K562 (cell line): ENCODE results near the gene SUMF1. TPM values are rescaled to one million over a fixed set of nuclear protein-coding genes. Genes with fewer than 3 reads are reported as not detected.

Source experiments
- ATAC-seq: fragments of 200-7000 bp; cut with Tn5 transposase; 3 replicates; pipeline ENCODE4 v1.9.1; 2020; ENCODE audit warnings: moderate library complexity
- BruUV-seq: library from RNA; stranded (reverse); fragments of 400-500 nt; replicated peaks from 2 replicates; lab custom pipeline; 2021; lab: Mats Ljungman, UMichigan
- CTCF ChIA-PET: fragments of 300-600 bp; formaldehyde crosslinking; extraction: SDS; loops from one replicate; lab custom pipeline; 2021; ENCODE audit warnings: low intra/inter-chr PET ratio; lab: Yijun Ruan, JAX
- POLR2A ChIA-PET: fragments of 300-600, 350-650 bp; sonication (Branson Sonifier 250); formaldehyde crosslinking; extraction: SDS; loops from one replicate; lab custom pipeline; 2021; ENCODE audit warnings: antibody characterized with exemption, inconsistent platforms; lab: Yijun Ruan, JAX
- DNase-seq, 4 experiments: peaks; one replicate each; pipeline versions ENCODE4 v3.0.0 to v3.0.0-alpha.2; 2011 to 2018; ENCODE audit warnings: low spot score in 3 of 4, mixed read lengths in 3 of 4; ENCODE audit errors: extremely low read depth in 1 of 4
- FAIRE-seq: peaks from 2 replicates; lab custom pipeline; 2011; peaks lifted over from hg19 to GRCh38; lab: Jason Lieb, UNC
- H2AFZ ChIP-seq: 2 replicates; pipeline ENCODE4 v1.6.0; 2011; ENCODE audit warnings: low read depth, low read length, control low read depth, inconsistent platforms
- H3K27ac ChIP-seq: fragments of 200-600 bp; 3 replicates; pipeline ENCODE4 v1.8.0; 2011; ENCODE audit warnings: low read depth, mild to moderate bottlenecking, control low read depth, inconsistent platforms, low read length, moderate library complexity, mixed read lengths; ENCODE audit errors: extremely low read depth
- H3K27me3 ChIP-seq, 2 experiments: fragments of 300-600 bp in 1 of 2; 2 replicates in 1 of 2; 3 replicates in 1 of 2; pipeline versions ENCODE4 v1.6.0 to v1.8.0; 2011; ENCODE audit warnings: inconsistent platforms in 2 of 2, low read length in 2 of 2, mild to moderate bottlenecking in 1 of 2, mixed read lengths in 1 of 2, moderate library complexity in 1 of 2; ENCODE audit not compliant: control insufficient read depth in 2 of 2, insufficient read depth in 2 of 2
- H3K36me3 ChIP-seq: fragments of 300-600 bp; 3 replicates; pipeline ENCODE4 v1.8.0; 2011; ENCODE audit warnings: mild to moderate bottlenecking, low read length, inconsistent platforms; ENCODE audit not compliant: control insufficient read depth, insufficient read depth
- H3K4me1 ChIP-seq, 2 experiments: fragments of 200-600 bp in 1 of 2; replicated peaks in 1 of 2; 2 replicates in 1 of 2; 3 replicates in 1 of 2; pipeline versions ENCODE4 v1.5.1 to v1.8.0; 2011; ENCODE audit warnings: inconsistent platforms in 2 of 2, low read length in 2 of 2, mild to moderate bottlenecking in 1 of 2, mixed read lengths in 1 of 2, moderate library complexity in 1 of 2; ENCODE audit not compliant: control insufficient read depth in 2 of 2, insufficient read depth in 2 of 2
- H3K4me2 ChIP-seq: 2 replicates; pipeline ENCODE4 v1.6.1; 2011; ENCODE audit warnings: low read length, control low read depth, inconsistent platforms, mixed read lengths; ENCODE audit not compliant: insufficient read depth
- H3K4me3 ChIP-seq: fragments of 200-600 bp; sonication (generic), shearing (Covaris generic); 2 replicates; pipeline ENCODE4 v1.5.1; 2016; ENCODE audit warnings: control low read depth, inconsistent platforms
- H3K79me2 ChIP-seq: fragments of 200-600 bp; 3 replicates; pipeline ENCODE4 v1.8.0; 2011; ENCODE audit warnings: low read length, inconsistent platforms; ENCODE audit not compliant: control insufficient read depth, insufficient read depth
- H3K9ac ChIP-seq, 2 experiments: 2 replicates each; pipeline versions ENCODE4 v1.6.0 to v1.6.1; 2011; ENCODE audit warnings: low read depth in 2 of 2, low read length in 2 of 2, control low read depth in 1 of 2, inconsistent platforms in 1 of 2, mild to moderate bottlenecking in 1 of 2, mixed read lengths in 1 of 2; ENCODE audit not compliant: insufficient read depth in 1 of 2
- H3K9me1 ChIP-seq: one replicate; pipeline ENCODE4 v1.6.0; 2011; ENCODE audit warnings: inconsistent platforms, mild to moderate bottlenecking, low read length, moderate library complexity; ENCODE audit not compliant: control insufficient read depth, insufficient read depth
- H3K9me3 ChIP-seq: replicated peaks from 2 replicates; pipeline ENCODE4 v1.5.1; 2011; ENCODE audit warnings: low read depth, low read length, inconsistent platforms; ENCODE audit not compliant: control insufficient read depth, insufficient read depth
- H4K20me1 ChIP-seq: replicated peaks from 2 replicates; pipeline ENCODE4 v1.6.1; 2011; ENCODE audit warnings: low read length, inconsistent platforms, mixed read lengths; ENCODE audit not compliant: control insufficient read depth, insufficient read depth
- ATF7 ChIP-seq: fragments of 450-650 bp; IDR thresholded peaks from 2 replicates; pipeline ENCODE4 v1.7.1; 2014; ENCODE audit warnings: mild to moderate bottlenecking, moderate library complexity
- BACH1 ChIP-seq: fragments of 200-800 bp; sonication (Bioruptor generic); IDR thresholded peaks from 2 replicates; pipeline ENCODE4 v1.6.1; 2016; ENCODE audit warnings: missing genetic modification characterization, missing compliant biosample characterization
- BRCA1 ChIP-seq, 2 experiments: fragments of 450-650 bp in 1 of 2; sonication (generic) in 1 of 2; formaldehyde crosslinking in 1 of 2; IDR thresholded peaks; 2 replicates each; pipeline versions ENCODE4 v1.5.0 to v1.6.1; 2017 to 2020; ENCODE audit warnings: mild to moderate bottlenecking in 1 of 2, missing genetic modification reagents in 1 of 2
- C11orf30 ChIP-seq: fragments of 450-650 bp; IDR thresholded peaks from 2 replicates; pipeline ENCODE4 v1.6.1; 2016; ENCODE audit warnings: low read depth, mild to moderate bottlenecking
- CREM ChIP-seq: IDR thresholded peaks from 2 replicates; pipeline ENCODE4 v1.6.1; 2014; ENCODE audit warnings: antibody characterized with exemption, low read depth
- FOS ChIP-seq: IDR thresholded peaks from 3 replicates; pipeline ENCODE4 v1.6.1; 2011; ENCODE audit not compliant: insufficient read length; ENCODE audit errors: extremely low read depth
- MAFG ChIP-seq: fragments of 450-650 bp; conservative IDR thresholded peaks from 2 replicates; pipeline ENCODE4 v1.6.1; 2016; ENCODE audit warnings: missing genetic modification characterization, missing compliant biosample characterization
- NR2C1 ChIP-seq, 2 experiments: fragments of 450-650 bp; IDR thresholded peaks; 2 replicates each; pipeline ENCODE4 v1.6.1; 2017; ENCODE audit warnings: mild to moderate bottlenecking in 2 of 2, antibody characterized with exemption in 1 of 2, inconsistent platforms in 1 of 2, missing compliant biosample characterization in 1 of 2, missing genetic modification characterization in 1 of 2
- NR2C2 ChIP-seq, 2 experiments: fragments of 200-800 bp in 1 of 2; sonication (Bioruptor generic) in 1 of 2; sonication (generic) in 1 of 2; formaldehyde crosslinking in 1 of 2; IDR thresholded peaks; 2 replicates each; pipeline versions ENCODE4 v1.6.1 to v1.8.0; 2016 to 2022; ENCODE audit warnings: mild to moderate bottlenecking in 1 of 2, missing compliant biosample characterization in 1 of 2, missing genetic modification characterization in 1 of 2, missing genetic modification reagents in 1 of 2
- SMAD3 ChIP-seq: fragments of 450-650 bp; formaldehyde crosslinking; conservative IDR thresholded peaks from 2 replicates; pipeline ENCODE4 v1.4.0; 2020; ENCODE audit warnings: mild to moderate bottlenecking
- XRCC3 ChIP-seq: fragments of 450-650 bp; IDR thresholded peaks from 2 replicates; pipeline ENCODE4 v1.6.1; 2017; ENCODE audit warnings: mild to moderate bottlenecking, moderate library complexity
- ZNF253 ChIP-seq: fragments of 250-450 bp; sonication (Bioruptor Pico); conservative IDR thresholded peaks from 2 replicates; pipeline ENCODE4 v1.6.1; 2021; ENCODE audit warnings: mild to moderate bottlenecking
- ZNF644 ChIP-seq: fragments of 200-800 bp; sonication (Bioruptor generic); IDR thresholded peaks from 2 replicates; pipeline ENCODE4 v1.6.1; 2016; ENCODE audit warnings: low read depth, missing genetic modification characterization, missing compliant biosample characterization
- WGBS: fragments of 100-300 bp; shearing (Covaris generic); methylation state at CpG from one replicate; pipeline ENCODE4 v1.1.6; 2016; ENCODE audit warnings: low coverage, mixed read lengths; ENCODE audit not compliant: insufficient coverage; ENCODE audit errors: missing lambda C conversion rate; 5-methylcytosine and 5-hydroxymethylcytosine counted together
- in situ Hi-C: fragments of 300-500 bp; cut with MboI; formaldehyde crosslinking; loops from 4 replicates; pipeline ENCODE4 v1.15.0; 2018; ENCODE audit warnings: inconsistent platforms, mixed read lengths
- intact Hi-C: fragments of 100-400 bp; cut with micrococcal nuclease; formaldehyde crosslinking; loops from 2 replicates; pipeline ENCODE4 v1.14.2; 2022
- polyA plus RNA-seq, 8 experiments: library from polyadenylated mRNA; depleted of rRNA in 4 of 8; stranded (reverse) in 5 of 8; unstranded in 3 of 8; fragments of >200 nt; fragmentation: Nextera tagmentation in 2 of 8; fragmentation: Illumina TruSeq in 1 of 8; extraction: Ambion mirVana in 2 of 8; extraction: Trizol in 1 of 8; gene quantifications; 2 replicates each; pipeline versions ENCODE4 v1.2.1 to v1.2.3, GENCODE V29; 2011 to 2014; ENCODE audit warnings: inconsistent platforms in 1 of 8, missing spikeins in 1 of 8
- total RNA-seq, 7 experiments: library from RNA; depleted of rRNA in 6 of 7; stranded (reverse); fragments of >200 nt in 6 of 7; fragmentation: Illumina TruSeq in 2 of 7; extraction: Trizol in 2 of 7; gene quantifications; 2 replicates each; pipeline versions ENCODE4 v1.2.1 to v1.2.3, GENCODE V29; 2011 to 2021; ENCODE audit warnings: low replicate concordance in 1 of 7
- TF ChIP-seq, protein P1 (sequence below), 2 experiments: fragments of 450-650 bp in 1 of 2; sonication (generic) in 1 of 2; formaldehyde crosslinking in 1 of 2; IDR thresholded peaks in 1 of 2; conservative IDR thresholded peaks in 1 of 2; 2 replicates each; pipeline versions ENCODE4 v1.6.1 to v1.8.1; 2016 to 2023; ENCODE audit warnings: mild to moderate bottlenecking in 2 of 2, moderate library complexity in 2 of 2, inconsistent platforms in 1 of 2, missing genetic modification reagents in 1 of 2
- TF ChIP-seq, protein P2 (sequence below): sonication (generic); IDR thresholded peaks from 2 replicates; pipeline ENCODE4 v1.6.1; 2016
- TF ChIP-seq, protein P3 (sequence below), 3 experiments: fragments of 200-800 bp in 1 of 3; fragments of 250-450 bp in 1 of 3; fragments of 450-650 bp in 1 of 3; sonication (Bioruptor Pico) in 1 of 3; sonication (Bioruptor generic) in 1 of 3; formaldehyde crosslinking in 1 of 3; IDR thresholded peaks; 2 replicates each; pipeline versions ENCODE4 v1.6.1 to v1.8.0; 2016 to 2022; ENCODE audit warnings: mild to moderate bottlenecking in 2 of 3, missing genetic modification characterization in 2 of 3, missing compliant biosample characterization in 1 of 3, moderate library complexity in 1 of 3

SUMF1 gene
- total and polyA plus RNA-seq, 9 of the 15 experiments (the other 6 are each of a cell fraction or from before 2014, with no cell fraction given) = 1.3 to 7.4 (median 4.2) TPM

DNA sequence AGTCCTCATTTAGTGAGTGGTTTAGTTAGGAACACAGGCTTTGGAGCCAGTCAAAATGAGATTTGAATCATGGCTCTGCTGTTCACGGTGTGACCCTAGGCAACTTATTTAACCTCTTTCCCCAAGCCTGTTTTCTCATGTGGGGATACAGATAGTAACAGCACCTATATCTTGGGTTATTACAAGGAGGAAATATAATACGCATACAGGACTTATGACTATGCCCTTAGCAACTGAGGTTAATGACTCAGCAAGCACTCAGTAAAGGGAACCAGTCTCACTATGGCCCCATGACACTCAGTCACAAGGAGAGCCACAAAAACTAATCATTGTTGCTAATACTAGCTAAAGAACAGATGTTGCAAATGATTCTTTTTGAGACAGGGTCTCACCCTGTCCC is 45.9 kb downstream of the SUMF1 start:
- H3K79me2 ChIP-seq = no peaks in the 10 kb centered on the region
- H3K4me1 ChIP-seq = peaks cover 0 to 9% of the 10 kb centered on the region in 2 experiments; a peak in 3 of 5 replicates
- intact Hi-C loops = no loop called here
- ATAC-seq = peak; percentile 87
- no peaks in the 10 kb centered on the region for H4K20me1 ChIP-seq
- ChIA-PET CTCF (no interaction called here), POLR2A (interaction anchor here (0.7 to 1.0 kb wide), 3 partner anchors 10 to 72 kb away, joined by 3 to 5 read pairs (median 4); partner anchors contain the start of gene ITPR1)
- no peaks in the 10 kb centered on the region for H3K27me3 ChIP-seq
- H3K36me3 ChIP-seq = no peaks in the 10 kb centered on the region
- H3K4me2 ChIP-seq = peak overlapping the region; percentile 22; the same call in 1 of the 2 replicates
- in situ Hi-C loops = no loop called here
- no peak overlapping the region for H3K4me3 ChIP-seq
- WGBS = 4% methylated on average over 2 of the region's 2 CpGs
- peak in 3 of 4 experiments; percentile 28 to 63 (median 60) for DNase-seq
- H3K27ac ChIP-seq = no peak overlapping the region
- BruUV-seq = no TSS peak
- no peaks in the 10 kb centered on the region for H3K9me1 ChIP-seq
- peak; percentile 54 for FAIRE-seq
- H3K9me3 ChIP-seq = no peaks in the 10 kb centered on the region
- no peak overlapping the region for H3K9ac ChIP-seq
- H2AFZ ChIP-seq = no peak overlapping the region; the same call in 1 of the 2 replicates
- TF ChIP-seq ZNF253 (CRISPR knock-in tag) = no peak
- TF ChIP-seq NR2C1 (IDR thresholded peaks at IDR 0.05) = no peak
- TF ChIP-seq NR2C1 (tag; IDR thresholded peaks at IDR 0.05) = peak; percentile 36; the same call in 1 of the 2 replicates
- no peak for TF ChIP-seq BRCA1 (IDR thresholded peaks at IDR 0.05)
- TF ChIP-seq BRCA1 (CRISPR knock-in tag; IDR thresholded peaks at IDR 0.05) = no peak
- TF ChIP-seq FOS = peak; percentile 9
- TF ChIP-seq, protein P1, sequence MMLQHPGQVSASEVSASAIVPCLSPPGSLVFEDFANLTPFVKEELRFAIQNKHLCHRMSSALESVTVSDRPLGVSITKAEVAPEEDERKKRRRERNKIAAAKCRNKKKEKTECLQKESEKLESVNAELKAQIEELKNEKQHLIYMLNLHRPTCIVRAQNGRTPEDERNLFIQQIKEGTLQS (IDR thresholded peaks at IDR 0.05) = peak; percentile 75
- TF ChIP-seq, protein P1 (CRISPR knock-in tag; conservative IDR thresholded peaks at IDR 0.05) = no peak
- TF ChIP-seq SMAD3 (CRISPR knock-in tag) = no peak
- peak; percentile 79; the same call in 1 of the 2 replicates for TF ChIP-seq BACH1
- TF ChIP-seq MAFG (tag) = peak; percentile 86
- no peak for TF ChIP-seq XRCC3
- peak; percentile 88 for TF ChIP-seq C11orf30
- no peak for TF ChIP-seq NR2C2 (CRISPR knock-in tag; IDR thresholded peaks at IDR 0.05)
- peak; percentile 76 for TF ChIP-seq NR2C2 (tag; IDR thresholded peaks at IDR 0.05)
- 0 out of 2 replicates have a peak, but pooled peaks have one; percentile 66 for TF ChIP-seq ZNF644 (tag)
- TF ChIP-seq, protein P2, sequence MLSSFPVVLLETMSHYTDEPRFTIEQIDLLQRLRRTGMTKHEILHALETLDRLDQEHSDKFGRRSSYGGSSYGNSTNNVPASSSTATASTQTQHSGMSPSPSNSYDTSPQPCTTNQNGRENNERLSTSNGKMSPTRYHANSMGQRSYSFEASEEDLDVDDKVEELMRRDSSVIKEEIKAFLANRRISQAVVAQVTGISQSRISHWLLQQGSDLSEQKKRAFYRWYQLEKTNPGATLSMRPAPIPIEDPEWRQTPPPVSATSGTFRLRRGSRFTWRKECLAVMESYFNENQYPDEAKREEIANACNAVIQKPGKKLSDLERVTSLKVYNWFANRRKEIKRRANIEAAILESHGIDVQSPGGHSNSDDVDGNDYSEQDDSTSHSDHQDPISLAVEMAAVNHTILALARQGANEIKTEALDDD = peak; percentile 96
- TF ChIP-seq, protein P3, sequence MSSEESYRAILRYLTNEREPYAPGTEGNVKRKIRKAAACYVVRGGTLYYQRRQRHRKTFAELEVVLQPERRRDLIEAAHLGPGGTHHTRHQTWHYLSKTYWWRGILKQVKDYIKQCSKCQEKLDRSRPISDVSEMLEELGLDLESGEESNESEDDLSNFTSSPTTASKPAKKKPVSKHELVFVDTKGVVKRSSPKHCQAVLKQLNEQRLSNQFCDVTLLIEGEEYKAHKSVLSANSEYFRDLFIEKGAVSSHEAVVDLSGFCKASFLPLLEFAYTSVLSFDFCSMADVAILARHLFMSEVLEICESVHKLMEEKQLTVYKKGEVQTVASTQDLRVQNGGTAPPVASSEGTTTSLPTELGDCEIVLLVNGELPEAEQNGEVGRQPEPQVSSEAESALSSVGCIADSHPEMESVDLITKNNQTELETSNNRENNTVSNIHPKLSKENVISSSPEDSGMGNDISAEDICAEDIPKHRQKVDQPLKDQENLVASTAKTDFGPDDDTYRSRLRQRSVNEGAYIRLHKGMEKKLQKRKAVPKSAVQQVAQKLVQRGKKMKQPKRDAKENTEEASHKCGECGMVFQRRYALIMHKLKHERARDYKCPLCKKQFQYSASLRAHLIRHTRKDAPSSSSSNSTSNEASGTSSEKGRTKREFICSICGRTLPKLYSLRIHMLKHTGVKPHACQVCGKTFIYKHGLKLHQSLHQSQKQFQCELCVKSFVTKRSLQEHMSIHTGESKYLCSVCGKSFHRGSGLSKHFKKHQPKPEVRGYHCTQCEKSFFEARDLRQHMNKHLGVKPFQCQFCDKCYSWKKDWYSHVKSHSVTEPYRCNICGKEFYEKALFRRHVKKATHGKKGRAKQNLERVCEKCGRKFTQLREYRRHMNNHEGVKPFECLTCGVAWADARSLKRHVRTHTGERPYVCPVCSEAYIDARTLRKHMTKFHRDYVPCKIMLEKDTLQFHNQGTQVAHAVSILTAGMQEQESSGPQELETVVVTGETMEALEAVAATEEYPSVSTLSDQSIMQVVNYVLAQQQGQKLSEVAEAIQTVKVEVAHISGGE (CRISPR knock-in tag; IDR thresholded peaks at IDR 0.05) = no peak
- 0 out of 2 replicates have a peak, but pooled peaks have one; percentile 8 for TF ChIP-seq CREM
- peak; percentile 40; the same call in 1 of the 2 replicates for TF ChIP-seq ATF7
